Measurements from ENCODE around the gene MAFB.

Gene MAFB

GRCh38 chr20:40636486-40636885 lies 52.5 kb downstream of the MAFB start:
- H3K36me3 ChIP-seq (ENCODE audit: control insufficient read depth, insufficient read depth, low read length): no peaks in the 10 kb centered on the region
- H3K27ac ChIP-seq (ENCODE audit: insufficient read depth, low read length, poor library complexity, severe bottlenecking): no peak overlapping the region
- DNase-seq: no peak
- H3K9me3 ChIP-seq (ENCODE audit: control insufficient read depth, low read length): no peaks in the 10 kb centered on the region
- H3K27me3 ChIP-seq (replicated peaks; ENCODE audit: control insufficient read depth, insufficient read depth, low read length, poor library complexity, severe bottlenecking): no peaks in the 10 kb centered on the region
- no peak overlapping the region for H3K4me3 ChIP-seq (ENCODE audit: insufficient read depth, low read depth, low read length, poor library complexity, severe bottlenecking)
- H3K4me1 ChIP-seq (ENCODE audit: control insufficient read depth, insufficient read depth, low read length, poor library complexity, severe bottlenecking): no peaks in the 10 kb centered on the region

GRCh38 chr20:40635971-40636370 lies 53.1 kb downstream of the MAFB start:
- no peaks in the 10 kb centered on the region for H3K27me3 ChIP-seq (replicated peaks; ENCODE audit: control insufficient read depth, insufficient read depth, low read length, poor library complexity, severe bottlenecking)
- H3K9me3 ChIP-seq (ENCODE audit: control insufficient read depth, low read length): no peaks in the 10 kb centered on the region
- no peak overlapping the region for H3K4me3 ChIP-seq (ENCODE audit: insufficient read depth, low read depth, low read length, poor library complexity, severe bottlenecking)
- no peak for DNase-seq
- no peaks in the 10 kb centered on the region for H3K4me1 ChIP-seq (ENCODE audit: control insufficient read depth, insufficient read depth, low read length, poor library complexity, severe bottlenecking)
- no peak overlapping the region for H3K27ac ChIP-seq (ENCODE audit: insufficient read depth, low read length, poor library complexity, severe bottlenecking)
- no peaks in the 10 kb centered on the region for H3K36me3 ChIP-seq (ENCODE audit: control insufficient read depth, insufficient read depth, low read length)

Measured in effector memory CD4-positive, alpha-beta T cell (primary cell).